Measurements from ENCODE around the gene RASGRP3.

- TF ChIP-seq GATA2 (IDR thresholded peaks at IDR 0.05; ENCODE audit: low read depth, low read length) (no peak), GATA3 (IDR thresholded peaks at IDR 0.05; ENCODE audit: low read depth, low read length) (no peak)
Measured at GRCh38 chr2:33441235-33441810, 35.1 kb upstream of the RASGRP3 start.

Data from SH-SY5Y (cell line).